Neural crest cell (in vitro differentiated cells): ENCODE measurements around the gene ARHGAP15. TPM values are rescaled to one million over a fixed set of nuclear protein-coding genes. Genes with fewer than 3 reads are reported as not detected.

Experiments
- DNase-seq: peaks from one replicate; pipeline ENCODE4 v3.0.0; 2021; ENCODE audit warnings: low read depth, mixed read lengths, low spot score
- H3K27ac Mint-ChIP-seq: one replicate; pipeline ENCODE4 v1.8.0; 2021; ENCODE audit warnings: mild to moderate bottlenecking, mixed read lengths; ENCODE audit not compliant: unreplicated experiment
- H3K27me3 Mint-ChIP-seq: 2 replicates; pipeline ENCODE4 v1.8.0; 2021; ENCODE audit warnings: low read depth, mild to moderate bottlenecking, mixed read lengths
- H3K36me3 Mint-ChIP-seq: 2 replicates; pipeline ENCODE4 v1.8.0; 2021; ENCODE audit warnings: low read depth, mild to moderate bottlenecking, mixed read lengths
- H3K4me1 Mint-ChIP-seq: 2 replicates; pipeline ENCODE4 v1.8.0; 2021; ENCODE audit warnings: mixed read lengths
- H3K4me3 Mint-ChIP-seq: one replicate; pipeline ENCODE4 v1.8.0; 2021; ENCODE audit warnings: mild to moderate bottlenecking, mixed read lengths
- H3K9me3 Mint-ChIP-seq: 2 replicates; pipeline ENCODE4 v1.8.0; 2021; ENCODE audit warnings: mixed read lengths
- total RNA-seq: library from RNA; stranded (reverse); gene quantifications from 2 replicates; pipeline ENCODE4 v1.2.1, GENCODE V29; 2021
- TF ChIP-seq, protein P1 (sequence below): fragments of 200-600 bp; sonication (generic); conservative IDR thresholded peaks from 2 replicates; pipeline ENCODE4 v1.5.0; 2021; ENCODE audit warnings: antibody characterized with exemption, mild to moderate bottlenecking

Gene ARHGAP15
- total RNA-seq, 1 donor from 2014 or later = 2.8 TPM

DNA sequence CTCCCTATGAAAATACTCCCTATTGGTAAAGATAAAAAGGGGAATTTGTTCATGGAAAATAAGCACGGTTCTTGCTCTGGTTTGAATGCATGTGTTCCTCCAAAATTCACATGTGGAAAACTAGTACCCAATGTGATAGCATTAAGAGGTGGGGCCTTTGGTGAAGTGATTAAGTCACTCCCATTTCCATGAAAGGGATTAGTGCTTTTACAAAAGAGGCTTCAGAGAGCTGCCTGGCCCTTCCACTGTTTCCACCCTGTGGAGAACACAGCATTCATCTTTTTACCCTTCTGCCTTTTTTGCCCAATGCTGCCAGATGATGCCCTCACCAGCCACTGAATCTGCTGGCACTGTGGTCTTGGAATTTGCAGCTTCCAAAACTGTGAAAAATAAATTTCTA, 666.8 kb downstream of the ARHGAP15 start:
- no peak overlapping the region for H3K4me3 Mint-ChIP-seq
- H3K9me3 Mint-ChIP-seq = peaks cover 5% of the 10 kb centered on the region
- H3K27me3 Mint-ChIP-seq = no peaks in the 10 kb centered on the region
- no peak for DNase-seq
- peaks cover 7% of the 10 kb centered on the region for H3K4me1 Mint-ChIP-seq
- H3K27ac Mint-ChIP-seq = no peak overlapping the region
- peaks cover 10% of the 10 kb centered on the region for H3K36me3 Mint-ChIP-seq
- TF ChIP-seq, protein P1, sequence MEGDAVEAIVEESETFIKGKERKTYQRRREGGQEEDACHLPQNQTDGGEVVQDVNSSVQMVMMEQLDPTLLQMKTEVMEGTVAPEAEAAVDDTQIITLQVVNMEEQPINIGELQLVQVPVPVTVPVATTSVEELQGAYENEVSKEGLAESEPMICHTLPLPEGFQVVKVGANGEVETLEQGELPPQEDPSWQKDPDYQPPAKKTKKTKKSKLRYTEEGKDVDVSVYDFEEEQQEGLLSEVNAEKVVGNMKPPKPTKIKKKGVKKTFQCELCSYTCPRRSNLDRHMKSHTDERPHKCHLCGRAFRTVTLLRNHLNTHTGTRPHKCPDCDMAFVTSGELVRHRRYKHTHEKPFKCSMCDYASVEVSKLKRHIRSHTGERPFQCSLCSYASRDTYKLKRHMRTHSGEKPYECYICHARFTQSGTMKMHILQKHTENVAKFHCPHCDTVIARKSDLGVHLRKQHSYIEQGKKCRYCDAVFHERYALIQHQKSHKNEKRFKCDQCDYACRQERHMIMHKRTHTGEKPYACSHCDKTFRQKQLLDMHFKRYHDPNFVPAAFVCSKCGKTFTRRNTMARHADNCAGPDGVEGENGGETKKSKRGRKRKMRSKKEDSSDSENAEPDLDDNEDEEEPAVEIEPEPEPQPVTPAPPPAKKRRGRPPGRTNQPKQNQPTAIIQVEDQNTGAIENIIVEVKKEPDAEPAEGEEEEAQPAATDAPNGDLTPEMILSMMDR = no peak

DNA sequence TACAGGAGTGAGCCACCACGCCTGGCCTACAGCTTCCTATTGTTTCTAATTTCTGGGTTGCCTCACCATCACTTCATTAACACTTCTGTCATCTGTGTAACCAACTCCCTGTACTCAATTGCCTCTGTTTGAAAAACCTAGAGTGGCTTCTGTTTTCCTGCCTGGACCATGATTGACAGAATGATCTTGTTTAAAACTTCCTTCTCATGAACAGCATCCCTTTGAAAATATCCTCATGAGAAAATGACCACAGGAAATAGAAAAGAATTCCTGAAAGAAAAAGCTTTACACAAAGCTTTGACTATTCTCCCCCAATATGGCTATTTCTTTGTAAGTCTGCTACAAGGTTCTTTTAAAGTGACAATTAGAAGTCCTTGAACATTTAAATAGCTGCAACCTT, 672.3 kb downstream of the ARHGAP15 start:
- Mint-ChIP-seq H3K36me3 (peaks cover 17% of the 10 kb centered on the region), H3K27me3 (no peaks in the 10 kb centered on the region), H3K4me3 (no peak overlapping the region), H3K9me3 (peaks cover 19% of the 10 kb centered on the region), H3K4me1 (peaks cover 16% of the 10 kb centered on the region), H3K27ac (no peak overlapping the region)
- DNase-seq = no peak
- TF ChIP-seq, protein P1 = no peak

DNA sequence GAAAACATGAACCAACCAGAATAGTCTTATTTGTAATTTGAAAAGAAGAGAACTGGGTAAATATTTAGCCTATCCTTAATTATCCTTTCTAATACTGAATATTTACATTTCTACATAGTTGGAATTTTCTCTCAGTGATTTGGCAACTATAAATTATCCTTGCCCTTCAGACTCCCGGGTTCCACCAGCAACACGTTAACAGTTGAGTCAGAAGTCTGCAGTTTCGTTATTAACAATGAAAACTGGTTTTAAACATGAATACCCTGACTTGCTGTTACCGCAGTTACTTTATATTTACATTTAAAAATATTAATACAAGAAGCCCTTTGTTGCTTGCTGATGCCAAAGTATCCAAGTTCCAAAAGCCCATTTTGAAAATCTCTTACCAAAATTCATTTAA, 673.0 kb downstream of the ARHGAP15 start:
- DNase-seq = no peak
- Mint-ChIP-seq H3K9me3 (peaks cover 19% of the 10 kb centered on the region), H3K27me3 (no peaks in the 10 kb centered on the region), H3K4me3 (no peak overlapping the region), H3K36me3 (peaks cover 17% of the 10 kb centered on the region), H3K27ac (no peak overlapping the region), H3K4me1 (peaks cover 16% of the 10 kb centered on the region)
- TF ChIP-seq, protein P1 = no peak

DNA sequence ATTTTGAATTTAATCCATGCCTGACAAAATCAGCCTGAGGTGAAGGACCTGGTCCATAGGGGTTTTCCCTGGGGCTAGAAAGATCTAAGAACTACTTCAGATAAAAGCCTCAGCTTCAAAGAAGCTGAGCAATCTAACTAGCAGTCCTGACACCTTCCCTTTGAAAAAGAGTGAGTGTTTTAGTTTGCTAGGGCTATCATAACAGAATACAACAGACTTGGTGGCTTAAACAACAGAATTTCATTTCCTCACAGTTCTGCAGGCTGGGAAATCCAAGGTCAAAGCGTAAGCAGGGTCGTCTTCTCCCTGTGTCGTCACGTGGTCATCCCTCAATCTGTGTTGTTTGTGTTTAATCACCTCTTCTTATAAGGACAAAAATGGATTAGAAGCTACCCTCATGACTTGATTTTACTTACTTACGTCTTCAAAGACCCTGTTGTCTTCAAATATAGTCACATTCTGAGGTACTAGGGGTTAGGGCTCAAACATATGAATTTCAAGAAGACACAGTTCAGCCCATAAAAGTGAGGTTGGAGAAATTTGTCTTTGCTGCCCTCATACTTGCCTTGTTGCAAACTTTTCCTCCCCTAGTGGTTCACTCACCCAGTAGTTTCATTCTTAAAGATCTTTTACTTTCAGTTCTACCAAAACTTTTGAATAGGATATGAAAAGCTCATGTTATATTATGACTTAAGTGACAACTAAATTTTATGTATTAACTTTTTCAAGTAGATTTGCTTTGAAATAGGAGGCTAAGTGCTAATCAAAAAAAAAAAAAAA, 673.8 kb downstream of the ARHGAP15 start:
- peaks cover 16% of the 10 kb centered on the region for H3K4me1 Mint-ChIP-seq
- no peaks in the 10 kb centered on the region for H3K27me3 Mint-ChIP-seq
- DNase-seq = no peak
- H3K36me3 Mint-ChIP-seq = peaks cover 15% of the 10 kb centered on the region
- no peak overlapping the region for H3K27ac Mint-ChIP-seq
- TF ChIP-seq, protein P1 = no peak
- H3K4me3 Mint-ChIP-seq = no peak overlapping the region
- H3K9me3 Mint-ChIP-seq = peaks cover 19% of the 10 kb centered on the region

DNA sequence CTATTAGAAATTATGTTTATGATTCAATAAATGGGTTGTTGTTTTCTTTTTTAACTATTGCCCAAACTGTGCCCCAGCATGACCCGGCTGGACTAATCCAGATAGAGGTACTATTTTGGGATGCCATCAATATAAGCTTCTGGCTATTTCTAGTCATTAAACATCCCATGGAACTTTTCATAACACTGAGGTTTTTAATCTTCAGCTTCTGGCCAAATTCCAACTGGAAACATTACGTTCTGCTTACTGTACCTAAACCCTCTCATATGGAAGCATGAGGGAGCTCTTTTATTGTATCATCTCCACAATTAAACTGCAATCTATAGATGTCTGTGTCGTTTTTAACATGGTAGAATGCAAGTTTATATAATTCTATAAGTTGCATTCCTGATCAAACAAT, 674.7 kb downstream of the ARHGAP15 start:
- Mint-ChIP-seq H3K9me3 (peaks cover 19% of the 10 kb centered on the region), H3K4me3 (no peak overlapping the region), H3K27ac (no peak overlapping the region), H3K36me3 (peaks cover 9% of the 10 kb centered on the region), H3K27me3 (no peaks in the 10 kb centered on the region), H3K4me1 (peaks cover 16% of the 10 kb centered on the region)
- DNase-seq = no peak
- TF ChIP-seq, protein P1 = no peak
